Activated T-cell treated with anti-CD3 and anti-CD28 coated beads, Interleukin-2, amount 50 U/mL, for 72 hours (primary cell): ENCODE measurements around the gene TGFB2. TPM values are rescaled to one million over a fixed set of nuclear protein-coding genes. Genes with fewer than 3 reads are reported as not detected.

ENCODE experiments used
- ATAC-seq, 2 donors: fragments of 150-1000 bp; cut with Tn5 transposase; replicated peaks in 1 of 2; 2 replicates each; pipeline ENCODE4 v1.10.0; 2021; ENCODE audit warnings: moderate library complexity in 2 of 2, mild to moderate bottlenecking in 1 of 2
- DNase-seq, 2 donors: peaks; one replicate each; pipeline ENCODE4 v3.0.0; 2021 to 2022; ENCODE audit warnings: mixed read lengths in 1 of 2
- H3K27ac Mint-ChIP-seq: one replicate; pipeline ENCODE4 v1.8.0; 2022; ENCODE audit warnings: mild to moderate bottlenecking, moderate library complexity, mixed read lengths
- H3K27me3 Mint-ChIP-seq: one replicate; pipeline ENCODE4 v1.8.0; 2022; ENCODE audit warnings: low read depth, mixed read lengths
- H3K36me3 Mint-ChIP-seq, 2 donors: one replicate each; pipeline ENCODE4 v1.8.0; 2022; ENCODE audit warnings: mixed read lengths in 2 of 2, mild to moderate bottlenecking in 1 of 2; ENCODE audit not compliant: insufficient read depth in 2 of 2
- H3K4me1 Mint-ChIP-seq: one replicate; pipeline ENCODE4 v1.8.0; 2022; ENCODE audit warnings: low read depth, mixed read lengths
- H3K4me3 Mint-ChIP-seq, 2 donors: one replicate each; pipeline ENCODE4 v1.8.0; 2022; ENCODE audit warnings: mild to moderate bottlenecking in 2 of 2, mixed read lengths in 2 of 2, moderate library complexity in 2 of 2
- H3K9me3 Mint-ChIP-seq, 2 donors: one replicate each; pipeline ENCODE4 v1.8.0; 2022; ENCODE audit warnings: mixed read lengths in 2 of 2
- total RNA-seq, 2 donors: library from RNA; stranded (reverse); gene quantifications; one replicate each; pipeline ENCODE4 v1.2.3, GENCODE V29; 2022

The TGFB2 gene
- total RNA-seq, 2 donors from 2014 or later: not detected

DNA sequence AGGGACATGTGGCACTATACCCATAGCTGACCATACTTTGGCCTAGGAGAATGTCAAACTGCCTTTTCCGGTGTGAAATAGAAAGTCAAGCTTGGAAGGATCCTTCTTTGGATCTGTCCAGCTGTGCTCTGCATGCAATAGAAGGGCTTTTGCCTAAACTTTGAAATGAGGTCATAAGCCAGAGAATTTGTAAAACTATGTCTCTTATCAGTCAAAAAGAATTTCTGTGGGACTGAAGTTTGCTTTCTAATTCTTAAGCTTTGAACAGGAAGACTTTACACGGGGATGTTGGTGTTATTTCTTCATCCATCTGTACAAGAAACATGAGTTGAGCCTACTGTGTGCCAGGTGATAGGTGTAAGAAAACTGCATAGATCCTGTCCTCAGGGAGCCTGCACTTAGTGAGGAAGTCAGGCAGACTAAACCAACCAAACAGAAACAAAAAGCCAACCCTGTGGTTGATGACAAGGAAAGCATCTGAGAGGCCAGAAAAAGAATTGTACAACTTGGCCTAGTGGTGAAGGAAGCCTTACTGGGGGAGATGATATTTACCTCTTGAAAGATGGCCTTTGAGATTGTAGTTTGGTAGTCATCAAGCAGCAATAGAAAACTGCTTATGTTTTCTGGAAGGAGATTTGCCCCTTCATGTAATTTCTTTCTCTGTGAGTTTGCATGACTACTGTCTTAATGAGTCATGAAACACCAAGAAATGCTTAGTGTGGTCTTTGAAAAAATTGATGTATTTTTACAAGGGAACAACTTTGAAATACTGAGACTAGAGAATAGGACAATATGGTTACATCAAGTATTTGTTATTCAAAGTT lies 24.8 kb downstream of the TGFB2 start:
- Mint-ChIP-seq H3K4me1 (peaks cover 6% of the 10 kb centered on the region), H3K9me3 (no peaks in the 10 kb centered on the region), H3K36me3 (peaks cover 0 to 2% of the 10 kb centered on the region in 2 donors), H3K27ac (no peak overlapping the region), H3K27me3 (peaks cover 51% of the 10 kb centered on the region), H3K4me3 (no peak overlapping the region)
- DNase-seq: no peak
- peak; percentile 76 to 86 for ATAC-seq

DNA sequence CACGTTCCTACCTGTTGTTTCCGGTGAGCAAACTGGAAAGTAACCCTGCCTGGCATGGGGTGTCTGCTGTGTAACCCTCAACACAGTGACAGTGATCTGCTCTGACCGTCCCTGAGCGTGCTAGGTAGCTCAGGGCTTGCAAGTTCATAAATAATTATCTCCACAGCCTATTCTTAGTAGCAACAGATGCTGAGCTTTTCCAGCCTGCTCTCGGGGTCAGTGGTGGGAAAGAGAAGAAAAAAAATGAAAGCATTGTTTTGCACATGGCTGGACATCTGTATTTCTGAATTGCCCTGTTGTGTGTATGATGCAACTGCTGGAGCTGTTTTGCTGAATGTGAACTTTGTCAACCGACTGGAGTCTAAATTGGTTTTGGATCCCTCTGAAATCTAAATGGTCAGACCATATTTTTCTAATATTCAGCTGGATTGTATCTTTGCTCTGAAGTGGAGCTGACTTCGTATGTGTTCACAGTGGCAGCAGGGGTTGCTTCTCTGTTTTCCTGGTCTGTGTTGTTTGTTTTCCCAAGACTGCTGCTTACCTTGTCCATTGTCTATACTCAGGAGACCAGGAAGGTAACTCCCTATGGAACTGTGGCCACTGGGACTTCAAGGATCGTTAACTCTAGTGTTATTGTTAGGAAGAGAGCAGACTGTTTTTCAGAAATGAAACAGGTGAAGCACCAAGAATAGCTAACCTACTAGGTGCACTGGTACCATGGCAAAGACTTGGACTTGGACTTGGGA lies 27.0 kb downstream of the TGFB2 start:
- H3K27me3 Mint-ChIP-seq: peaks cover 64% of the 10 kb centered on the region
- H3K9me3 Mint-ChIP-seq: no peaks in the 10 kb centered on the region
- no peak for ATAC-seq
- peaks cover 12% of the 10 kb centered on the region for H3K4me1 Mint-ChIP-seq
- peaks cover 0 to 2% of the 10 kb centered on the region in 2 donors for H3K36me3 Mint-ChIP-seq
- no peak overlapping the region for H3K27ac Mint-ChIP-seq
- H3K4me3 Mint-ChIP-seq: no peak overlapping the region
- no peak for DNase-seq

DNA sequence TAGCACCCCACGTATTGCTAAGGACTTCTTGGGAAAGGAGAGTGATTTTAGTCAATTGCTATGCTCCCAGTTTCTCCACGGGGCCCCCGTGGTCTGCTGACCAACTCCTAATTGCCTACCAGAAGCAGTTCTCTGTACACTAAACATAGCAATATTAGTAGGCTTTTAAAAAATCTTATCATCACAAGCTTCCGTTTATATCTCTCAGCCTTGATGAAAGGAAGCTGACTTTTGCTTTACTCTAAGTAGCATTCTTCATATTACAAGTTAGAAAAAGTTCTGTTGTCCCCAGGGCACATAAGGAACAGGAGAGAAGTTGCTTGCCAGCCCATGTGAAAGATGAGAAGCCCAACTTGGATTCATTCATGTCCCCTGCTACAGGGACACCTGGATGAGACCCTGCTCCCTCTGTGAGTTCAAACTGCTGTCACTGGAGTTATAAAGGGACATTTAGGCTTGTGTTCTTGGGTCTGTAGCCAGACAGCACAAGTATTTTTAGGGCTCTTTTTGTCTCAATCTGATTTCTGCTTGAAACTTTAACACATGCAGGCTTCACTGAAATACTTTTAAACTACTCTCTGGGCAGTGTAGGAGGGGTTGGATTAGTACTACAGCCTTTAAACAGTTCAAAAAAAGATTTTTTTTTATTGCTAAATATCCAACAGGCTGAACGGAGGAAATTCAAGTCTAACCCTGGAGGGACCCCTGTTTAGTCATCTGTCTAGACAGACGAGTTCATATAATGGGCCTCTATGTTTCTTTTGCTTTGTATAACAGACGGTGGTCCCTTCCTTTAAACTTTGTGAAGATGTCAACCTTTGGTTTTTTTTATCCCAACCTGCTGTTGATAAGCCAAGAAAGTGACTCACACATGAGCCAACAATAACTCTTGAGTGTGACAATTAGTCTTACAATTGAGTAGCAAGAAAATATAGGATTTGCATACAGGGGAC lies 29.5 kb downstream of the TGFB2 start:
- no peak overlapping the region for H3K27ac Mint-ChIP-seq
- peaks cover 19% of the 10 kb centered on the region for H3K4me1 Mint-ChIP-seq
- ATAC-seq (no peak), DNase-seq (no peak)
- no peak overlapping the region for H3K4me3 Mint-ChIP-seq
- peaks cover 0 to 2% of the 10 kb centered on the region in 2 donors for H3K36me3 Mint-ChIP-seq
- H3K9me3 Mint-ChIP-seq: no peaks in the 10 kb centered on the region
- peaks cover 77% of the 10 kb centered on the region for H3K27me3 Mint-ChIP-seq

DNA sequence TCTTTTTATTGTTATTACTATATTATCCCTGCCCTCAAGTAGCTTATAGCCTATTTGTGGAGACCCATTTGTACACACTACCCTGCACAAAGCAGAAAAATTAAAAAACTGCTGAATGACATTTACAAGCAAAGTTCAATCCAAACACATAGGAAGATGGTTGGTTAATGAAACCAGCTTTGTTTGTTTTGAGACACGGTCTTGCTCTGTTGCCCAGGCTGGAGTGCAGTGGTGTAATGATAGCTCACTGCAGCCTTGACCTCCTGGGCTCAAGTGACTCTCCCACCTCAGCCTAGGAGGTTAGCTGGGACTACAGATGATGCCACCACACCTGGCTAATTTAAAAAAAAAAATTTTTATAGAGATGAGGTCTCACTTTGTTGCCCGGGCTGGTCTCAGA lies 31.6 kb downstream of the TGFB2 start:
- ATAC-seq (no peak), DNase-seq (no peak)
- H3K4me3 Mint-ChIP-seq: peak overlapping the region in 1 of 2 donors; percentile 27
- no peaks in the 10 kb centered on the region for H3K9me3 Mint-ChIP-seq
- H3K4me1 Mint-ChIP-seq: peaks cover 14% of the 10 kb centered on the region
- H3K36me3 Mint-ChIP-seq: no peaks in the 10 kb centered on the region
- H3K27ac Mint-ChIP-seq: no peak overlapping the region
- H3K27me3 Mint-ChIP-seq: peaks cover 85% of the 10 kb centered on the region

DNA sequence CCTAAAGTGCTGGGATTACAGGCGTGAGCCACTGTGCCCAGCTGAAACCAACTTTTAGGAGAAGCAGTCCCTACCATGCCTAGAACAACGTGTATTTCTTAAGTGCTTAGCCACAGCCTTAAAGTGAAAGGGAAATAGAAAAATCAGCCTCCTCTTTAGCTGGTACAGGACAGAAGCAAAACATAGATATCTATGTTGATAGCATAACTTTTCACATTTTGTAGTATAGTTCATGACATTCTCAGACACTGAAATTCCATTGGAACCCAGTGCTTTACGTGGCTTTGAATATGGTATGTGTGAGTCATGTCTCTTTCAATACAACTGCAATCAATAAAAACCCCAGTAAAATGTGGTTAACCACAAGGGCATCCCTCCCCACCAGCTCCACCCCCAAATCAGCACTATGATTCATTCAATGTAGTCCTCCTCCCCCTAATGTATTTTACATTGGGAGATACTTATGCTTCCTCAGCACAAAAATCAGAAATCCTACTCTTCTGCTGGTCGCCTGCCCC lies 32.1 kb downstream of the TGFB2 start:
- no peaks in the 10 kb centered on the region for H3K36me3 Mint-ChIP-seq
- H3K4me1 Mint-ChIP-seq: peaks cover 14% of the 10 kb centered on the region
- peak overlapping the region; percentile 95 for H3K27ac Mint-ChIP-seq

DNA sequence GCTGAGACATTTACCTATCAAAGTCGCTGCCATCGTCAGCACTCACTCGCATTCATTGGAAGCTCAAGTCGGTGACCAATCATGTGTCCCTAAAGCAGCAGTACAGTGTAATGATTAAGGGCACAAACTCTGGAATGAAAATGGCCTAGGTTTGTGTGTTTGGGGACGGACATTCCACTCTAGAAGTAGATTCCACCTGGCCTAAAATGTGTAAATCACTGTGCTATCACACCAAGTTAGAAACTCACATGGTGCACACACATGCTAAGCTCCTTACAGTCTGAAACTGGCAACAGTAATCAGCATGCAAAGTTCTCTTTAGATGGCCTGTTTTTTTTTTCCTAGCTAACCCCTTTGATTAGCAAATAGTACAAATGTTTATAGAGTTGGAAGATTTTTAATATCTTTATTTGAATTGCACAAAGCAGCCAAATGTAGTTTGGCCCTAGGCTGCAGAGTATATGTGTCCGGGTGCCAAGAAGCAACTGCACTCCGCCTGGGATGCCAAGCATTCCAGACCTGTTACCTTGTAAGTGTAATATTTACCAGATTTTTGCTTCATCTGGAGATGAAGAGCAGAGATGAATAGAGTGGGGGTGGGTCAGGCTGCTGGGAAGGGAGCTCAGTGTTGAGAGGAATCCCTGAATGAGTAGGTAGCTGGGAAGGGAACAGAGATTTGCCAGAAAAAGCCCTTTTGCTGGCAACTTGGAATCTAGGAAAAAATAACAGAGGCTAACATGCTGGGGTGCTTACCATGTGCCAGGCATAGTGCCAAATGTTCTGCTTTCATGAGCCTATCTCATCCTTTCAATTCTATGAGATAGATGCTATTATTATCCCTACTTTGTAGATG lies 35.2 kb downstream of the TGFB2 start:
- no peaks in the 10 kb centered on the region for H3K9me3 Mint-ChIP-seq
- no peak for ATAC-seq
- peaks cover 14% of the 10 kb centered on the region for H3K4me1 Mint-ChIP-seq
- no peak for DNase-seq
- no peak overlapping the region for H3K27ac Mint-ChIP-seq
- peaks cover 85% of the 10 kb centered on the region for H3K27me3 Mint-ChIP-seq
- H3K36me3 Mint-ChIP-seq: no peaks in the 10 kb centered on the region
- H3K4me3 Mint-ChIP-seq: no peak overlapping the region

More for the DNA sequence above, 32.1 kb downstream of the TGFB2 start:
- DNase-seq (peak; percentile 70 to 71), ATAC-seq (peak; percentile 97 to 98)
- peaks cover 85% of the 10 kb centered on the region for H3K27me3 Mint-ChIP-seq
- peak overlapping the region; percentile 24 to 27 for H3K4me3 Mint-ChIP-seq
- H3K9me3 Mint-ChIP-seq: no peaks in the 10 kb centered on the region

DNA sequence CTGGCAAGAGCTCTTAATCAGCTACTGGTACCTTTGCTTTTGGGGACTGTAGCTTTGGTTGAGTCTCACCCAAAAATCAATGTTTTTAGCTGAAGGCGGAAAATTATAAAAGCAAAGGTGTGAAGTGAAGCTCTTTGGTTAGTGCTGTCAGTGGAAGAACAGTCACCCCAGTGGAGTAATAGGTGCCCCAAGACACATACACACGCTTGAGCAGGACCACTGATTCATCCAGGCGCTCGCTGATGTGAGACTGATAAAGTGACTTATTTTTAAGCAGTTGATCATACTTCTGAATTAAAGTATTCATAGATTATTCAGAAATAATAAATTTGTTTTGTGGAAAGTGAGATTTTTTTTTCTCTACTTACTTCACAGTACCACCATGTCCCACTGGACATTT lies 37.1 kb downstream of the TGFB2 start:
- Mint-ChIP-seq H3K4me3 (no peak overlapping the region), H3K27me3 (peaks cover 87% of the 10 kb centered on the region)
- ATAC-seq: no peak

DNA sequence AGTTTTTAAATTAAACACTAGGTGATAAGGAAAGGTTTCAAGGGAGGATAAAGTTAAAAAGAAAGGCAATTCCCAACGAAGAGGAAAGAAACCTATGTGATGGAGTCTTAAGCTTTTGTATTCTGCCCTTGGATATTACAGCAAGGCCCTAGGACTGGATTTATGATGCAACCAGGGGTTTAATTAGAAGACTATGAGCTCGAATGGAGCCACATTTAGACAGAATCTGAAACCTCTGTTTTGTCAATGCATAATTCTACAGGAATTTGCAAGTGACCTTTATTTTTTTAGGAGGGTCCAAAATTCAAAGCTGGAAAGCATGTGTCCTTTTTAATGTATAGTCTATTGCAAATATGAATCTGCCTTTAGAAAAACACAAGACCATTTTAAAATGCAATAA lies 37.9 kb downstream of the TGFB2 start:
- Mint-ChIP-seq H3K4me3 (no peak overlapping the region), H3K27me3 (peaks cover 95% of the 10 kb centered on the region), H3K9me3 (no peaks in the 10 kb centered on the region), H3K27ac (no peak overlapping the region), H3K4me1 (no peaks in the 10 kb centered on the region), H3K36me3 (no peaks in the 10 kb centered on the region)
- DNase-seq: no peak
- ATAC-seq: no peak

More for the DNA sequence above, 37.1 kb downstream of the TGFB2 start:
- DNase-seq: no peak
- peaks cover 7% of the 10 kb centered on the region for H3K4me1 Mint-ChIP-seq
- H3K9me3 Mint-ChIP-seq: no peaks in the 10 kb centered on the region
- H3K36me3 Mint-ChIP-seq: no peaks in the 10 kb centered on the region
- no peak overlapping the region for H3K27ac Mint-ChIP-seq

DNA sequence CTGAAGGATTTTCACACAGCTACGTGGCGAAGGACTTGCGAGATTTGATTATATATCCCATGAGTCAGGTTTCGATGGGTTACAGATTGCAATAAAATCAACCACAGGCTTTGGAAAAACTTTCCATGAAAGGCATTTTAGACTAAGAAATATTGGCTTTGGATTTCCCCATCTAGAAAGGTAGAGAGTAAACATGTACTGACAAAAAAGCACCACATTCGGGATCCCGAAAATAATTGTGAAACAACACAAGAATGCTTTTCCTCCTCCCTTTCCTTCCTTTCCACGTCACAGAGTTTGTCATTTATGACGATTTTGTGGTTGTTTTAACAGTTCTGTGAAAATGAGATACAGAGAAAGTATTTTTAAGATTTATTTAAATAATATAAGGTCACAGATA lies 38.5 kb downstream of the TGFB2 start:
- ATAC-seq (no peak), DNase-seq (no peak)
- Mint-ChIP-seq H3K27ac (no peak overlapping the region), H3K4me1 (no peaks in the 10 kb centered on the region), H3K4me3 (no peak overlapping the region), H3K27me3 (peaks cover 95% of the 10 kb centered on the region), H3K9me3 (no peaks in the 10 kb centered on the region), H3K36me3 (no peaks in the 10 kb centered on the region)

DNA sequence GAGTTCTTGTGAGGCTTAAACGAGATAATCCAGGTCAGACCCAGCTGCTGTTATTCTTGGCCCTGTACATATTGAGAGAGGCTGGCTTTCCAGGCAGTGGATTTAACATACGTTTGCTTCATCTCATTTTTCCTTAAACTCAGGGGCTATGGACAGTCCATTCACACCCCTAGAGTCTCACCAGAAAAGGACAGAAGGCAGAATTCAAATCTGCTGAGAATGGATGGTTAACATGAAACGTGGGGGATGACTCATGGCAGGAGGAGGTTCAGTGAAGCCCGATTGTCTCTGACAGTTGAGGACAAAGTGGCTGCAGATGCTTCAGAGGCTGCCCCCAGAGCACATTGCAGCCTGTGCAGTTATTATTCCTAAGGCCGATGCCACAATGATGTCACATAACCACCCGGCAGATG lies 39.5 kb downstream of the TGFB2 start:
- H3K4me1 Mint-ChIP-seq: no peaks in the 10 kb centered on the region
- H3K27ac Mint-ChIP-seq: no peak overlapping the region

DNA sequence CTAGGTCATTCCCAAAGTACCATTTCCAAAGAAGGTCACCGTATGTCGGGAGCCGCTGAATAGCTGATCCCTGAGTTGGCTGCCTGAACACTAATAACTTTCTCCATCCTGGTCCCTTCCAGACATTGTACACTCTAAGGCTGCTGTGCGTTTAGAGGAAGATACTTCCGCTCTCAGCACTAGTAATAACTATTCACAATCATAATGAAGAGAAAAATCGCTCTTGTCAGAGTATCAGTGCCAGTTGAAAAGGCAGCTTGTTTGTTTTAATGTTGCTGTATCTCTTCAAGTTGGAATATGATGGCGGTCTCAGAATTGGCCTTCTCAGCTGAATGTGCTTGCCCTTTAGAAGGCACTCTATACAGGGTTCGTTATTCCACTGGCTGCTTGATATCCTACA lies 43.5 kb downstream of the TGFB2 start:
- ATAC-seq (no peak), DNase-seq (no peak)
- H3K27me3 Mint-ChIP-seq: peaks cover 76% of the 10 kb centered on the region
- no peaks in the 10 kb centered on the region for H3K36me3 Mint-ChIP-seq
- no peaks in the 10 kb centered on the region for H3K9me3 Mint-ChIP-seq
- H3K4me1 Mint-ChIP-seq: no peaks in the 10 kb centered on the region
- H3K4me3 Mint-ChIP-seq: no peak overlapping the region
- no peak overlapping the region for H3K27ac Mint-ChIP-seq

More for the DNA sequence above, 39.5 kb downstream of the TGFB2 start:
- ATAC-seq: no peak
- no peak for DNase-seq
- H3K9me3 Mint-ChIP-seq: no peaks in the 10 kb centered on the region
- H3K27me3 Mint-ChIP-seq: peaks cover 93% of the 10 kb centered on the region
- H3K4me3 Mint-ChIP-seq: no peak overlapping the region
- no peaks in the 10 kb centered on the region for H3K36me3 Mint-ChIP-seq

DNA sequence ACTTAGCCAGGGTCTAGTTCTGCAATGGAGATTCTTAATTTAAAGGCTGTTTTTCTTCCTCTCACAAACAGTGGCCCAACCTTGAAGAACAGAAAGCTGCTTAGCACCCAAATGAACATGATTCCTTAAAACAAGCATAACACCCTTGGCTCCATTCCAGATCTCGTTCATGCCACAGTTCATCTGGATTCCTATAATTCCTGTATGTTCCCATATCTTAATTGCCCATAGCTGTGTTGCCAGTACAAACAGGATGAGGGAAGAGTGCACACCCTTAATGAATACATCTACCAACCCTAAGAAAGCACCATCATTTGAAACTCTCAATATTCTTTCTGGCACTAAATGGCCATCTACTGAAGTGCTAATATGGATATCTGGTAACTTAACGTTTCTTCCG lies 45.5 kb downstream of the TGFB2 start:
- no peak overlapping the region for H3K27ac Mint-ChIP-seq
- peaks cover 56% of the 10 kb centered on the region for H3K27me3 Mint-ChIP-seq
- DNase-seq (no peak), ATAC-seq (no peak)
- H3K36me3 Mint-ChIP-seq: no peaks in the 10 kb centered on the region
- no peaks in the 10 kb centered on the region for H3K4me1 Mint-ChIP-seq
- no peak overlapping the region for H3K4me3 Mint-ChIP-seq
- H3K9me3 Mint-ChIP-seq: no peaks in the 10 kb centered on the region
